HepG2 (cell line): ENCODE measurements around the gene CDC14B. TPM values are rescaled to one million over a fixed set of nuclear protein-coding genes. Genes with fewer than 3 reads are reported as not detected.

ENCODE experiments used
- ATAC-seq: fragments of 200-7000 bp; cut with Tn5 transposase; 3 replicates; pipeline ENCODE4 v1.9.1; 2020; ENCODE audit warnings: mild to moderate bottlenecking, moderate library complexity
- BruUV-seq: library from RNA; stranded (reverse); fragments of 400-500 nt; replicated peaks from 2 replicates; lab custom pipeline; 2021; lab: Mats Ljungman, UMichigan
- CTCF ChIA-PET: fragments of 300-600 bp; formaldehyde crosslinking; extraction: SDS; loops from one replicate; lab custom pipeline; 2021; ENCODE audit warnings: low total read pairs, inconsistent platforms, low intra/inter-chr PET ratio; lab: Yijun Ruan, JAX
- POLR2A ChIA-PET: fragments of 350-600 bp; sonication (Branson Sonifier 250); formaldehyde crosslinking; loops from one replicate; lab custom pipeline; 2020; ENCODE audit warnings: antibody characterized with exemption, inconsistent platforms; lab: Yijun Ruan, JAX
- DNase-seq: peaks from one replicate; pipeline ENCODE4 v3.0.0-alpha.2; 2015; ENCODE audit warnings: low spot score
- FAIRE-seq: peaks from 3 replicates; lab custom pipeline; 2011; peaks lifted over from hg19 to GRCh38; lab: Jason Lieb, UNC
- H2AFZ ChIP-seq: one replicate; pipeline ENCODE4 v1.6.1; 2011; ENCODE audit warnings: low read length, inconsistent platforms
- H3K27ac ChIP-seq: fragments of 300-600 bp; 3 replicates; pipeline ENCODE4 v1.8.0; 2011; ENCODE audit warnings: mixed run types, mild to moderate bottlenecking, mixed read lengths, low read length, inconsistent platforms; ENCODE audit not compliant: insufficient read depth; ENCODE audit errors: extremely low read length
- H3K27me3 ChIP-seq, 2 experiments: fragments of 200-600 bp in 1 of 2; 2 replicates in 1 of 2; 3 replicates in 1 of 2; pipeline versions ENCODE4 v1.6.0 to v1.8.0; 2011; ENCODE audit warnings: low read length in 2 of 2, mild to moderate bottlenecking in 2 of 2, moderate library complexity in 2 of 2, inconsistent platforms in 1 of 2; ENCODE audit not compliant: insufficient read depth in 2 of 2, control insufficient read depth in 1 of 2
- H3K36me3 ChIP-seq, 2 experiments: fragments of 200-600 bp in 1 of 2; replicated peaks in 1 of 2; 2 replicates in 1 of 2; 3 replicates in 1 of 2; pipeline versions ENCODE4 v1.5.1 to v1.8.0; 2011; ENCODE audit warnings: low read length in 2 of 2, inconsistent platforms in 1 of 2; ENCODE audit not compliant: insufficient read depth in 2 of 2, control insufficient read depth in 1 of 2
- H3K4me1 ChIP-seq: 2 replicates; pipeline ENCODE4 v1.5.1; 2012; ENCODE audit warnings: low read length, inconsistent platforms; ENCODE audit not compliant: insufficient read depth
- H3K4me2 ChIP-seq: 2 replicates; pipeline ENCODE4 v1.6.0; 2011; ENCODE audit warnings: low read depth, low read length, inconsistent platforms
- H3K4me3 ChIP-seq, 3 experiments: fragments of 200-600 bp in 1 of 3; sonication (generic), shearing (Covaris generic) in 1 of 3; replicated peaks in 1 of 3; 2 replicates each; pipeline ENCODE4 v1.5.1; 2011 to 2016; ENCODE audit warnings: low read length in 3 of 3, inconsistent platforms in 2 of 3, low read depth in 2 of 3, mild to moderate bottlenecking in 2 of 3, control low read depth in 1 of 3, mixed read lengths in 1 of 3; ENCODE audit not compliant: insufficient read depth in 1 of 3
- H3K79me2 ChIP-seq: one replicate; pipeline ENCODE4 v1.6.1; 2011; ENCODE audit warnings: low read length, inconsistent platforms; ENCODE audit not compliant: insufficient read depth
- H3K9ac ChIP-seq: 2 replicates; pipeline ENCODE4 v1.6.0; 2011; ENCODE audit warnings: mild to moderate bottlenecking, low read depth, low read length, inconsistent platforms; ENCODE audit not compliant: insufficient read depth
- H3K9me3 ChIP-seq: 2 replicates; pipeline ENCODE4 v1.5.1; 2012; ENCODE audit warnings: mild to moderate bottlenecking, low read length
- H4K20me1 ChIP-seq: 2 replicates; pipeline ENCODE4 v1.6.0; 2011; ENCODE audit warnings: inconsistent platforms, mild to moderate bottlenecking, low read length, moderate library complexity; ENCODE audit not compliant: insufficient read depth
- CAMTA2 ChIP-seq: sonication (generic); formaldehyde crosslinking; IDR thresholded peaks from 2 replicates; pipeline ENCODE4 v1.4.0; 2020; ENCODE audit warnings: mild to moderate bottlenecking, missing genetic modification reagents, borderline replicate concordance
- MAFF ChIP-seq: IDR thresholded peaks from 2 replicates; pipeline ENCODE4 v1.6.1; 2011; ENCODE audit warnings: low read depth, low read length, improper control_type of control experiment
- MAFK ChIP-seq, 2 experiments: IDR thresholded peaks in 1 of 2; conservative IDR thresholded peaks in 1 of 2; 2 replicates each; pipeline ENCODE4 v1.6.1; 2011; ENCODE audit warnings: improper control_type of control experiment in 2 of 2, low read length in 2 of 2
- RBM22 ChIP-seq: fragments of 200-400 bp; formaldehyde crosslinking; optimal IDR thresholded peaks from 2 replicates; pipeline ENCODE3; 2017; ENCODE audit warnings: mild to moderate bottlenecking, low read length, moderate library complexity
- SOX6 ChIP-seq, 2 experiments: fragments of 450-650 bp in 1 of 2; sonication (generic) in 1 of 2; formaldehyde crosslinking in 1 of 2; IDR thresholded peaks; 2 replicates each; pipeline versions ENCODE4 v1.4.0 to v1.6.1; 2017 to 2020; ENCODE audit warnings: antibody characterized with exemption in 1 of 2, mild to moderate bottlenecking in 1 of 2, missing genetic modification reagents in 1 of 2
- ZNF251 ChIP-seq: sonication (generic); formaldehyde crosslinking; IDR thresholded peaks from 2 replicates; pipeline ENCODE4 v1.9.0; 2021; ENCODE audit warnings: mild to moderate bottlenecking, missing genetic modification reagents
- ZNF598 ChIP-seq: sonication (generic); formaldehyde crosslinking; IDR thresholded peaks from 2 replicates; pipeline ENCODE4 v1.5.1; 2020; ENCODE audit warnings: mild to moderate bottlenecking, missing genetic modification reagents, borderline replicate concordance
- ZNF746 ChIP-seq: sonication (generic); formaldehyde crosslinking; IDR thresholded peaks from 2 replicates; pipeline ENCODE4 v1.8.0; 2022; ENCODE audit warnings: mild to moderate bottlenecking, missing genetic modification reagents
- WGBS: methylation state at CpG from one replicate; pipeline ENCODE4 v1.1.6; 2017; ENCODE audit warnings: low lambda C conversion rate; 5-methylcytosine and 5-hydroxymethylcytosine counted together
- in situ Hi-C: cut with HindIII; loops from 2 replicates; pipeline ENCODE4 v1.10.0; 2017; ENCODE audit warnings: low pct_unique_long_range_greater_than_20kb; ENCODE audit not compliant: extremely low pct_ligation_motif_present
- intact Hi-C: fragments of 100-400 bp; cut with micrococcal nuclease; formaldehyde crosslinking; loops from one replicate; pipeline ENCODE4 v1.10.0; 2022; ENCODE audit not compliant: unreplicated experiment
- polyA plus RNA-seq, 8 experiments: library from polyadenylated mRNA; depleted of rRNA in 3 of 8; stranded (reverse) in 7 of 8; unstranded in 1 of 8; fragments of >200 nt; fragmentation: Illumina TruSeq in 4 of 8; extraction: Trizol in 4 of 8; gene quantifications; 2 replicates each; pipeline versions ENCODE4 v1.2.1 to v1.2.3, GENCODE V29; 2011 to 2016; ENCODE audit warnings: low read depth in 4 of 8, missing spikeins in 1 of 8, mixed read lengths in 1 of 8; ENCODE audit not compliant: insufficient read depth in 1 of 8
- total RNA-seq, 5 experiments: library from RNA; depleted of rRNA; stranded (reverse); fragments of >200 nt; fragmentation: Illumina TruSeq; extraction: Trizol; gene quantifications; 2 replicates each; pipeline ENCODE4 v1.2.3, GENCODE V29; 2016; ENCODE audit warnings: low read depth in 1 of 5
- TF ChIP-seq, protein P1 (sequence below): sonication (generic); formaldehyde crosslinking; IDR thresholded peaks from 2 replicates; pipeline ENCODE4 v1.5.0; 2020; ENCODE audit warnings: missing genetic modification reagents
- TF ChIP-seq, protein P2 (sequence below): IDR thresholded peaks from 2 replicates; pipeline ENCODE4 v1.6.1; 2016
- TF ChIP-seq, protein P3 (sequence below): sonication (generic); formaldehyde crosslinking; conservative IDR thresholded peaks from 2 replicates; pipeline ENCODE4 v1.4.0; 2020; ENCODE audit warnings: mild to moderate bottlenecking, missing genetic modification reagents, moderate library complexity
- TF ChIP-seq, protein P4 (sequence below): sonication (generic); formaldehyde crosslinking; IDR thresholded peaks from 2 replicates; pipeline ENCODE4 v1.8.1; 2022; ENCODE audit warnings: mild to moderate bottlenecking, missing genetic modification reagents
- TF ChIP-seq, protein P5 (sequence below): sonication (generic); formaldehyde crosslinking; IDR thresholded peaks from 2 replicates; pipeline ENCODE4 v1.5.1; 2020; ENCODE audit warnings: missing genetic modification reagents, mild to moderate bottlenecking, borderline replicate concordance
- TF ChIP-seq, protein P6 (sequence below): sonication (generic); formaldehyde crosslinking; IDR thresholded peaks from 2 replicates; pipeline ENCODE4 v1.4.0; 2020; ENCODE audit warnings: mild to moderate bottlenecking, missing genetic modification reagents
- TF ChIP-seq, protein P7 (sequence below), 2 experiments: fragments of 450-650 bp in 1 of 2; sonication (generic) in 1 of 2; formaldehyde crosslinking; IDR thresholded peaks; 2 replicates each; pipeline versions ENCODE4 v1.5.0 to v1.8.0; 2020 to 2022; ENCODE audit warnings: mild to moderate bottlenecking in 1 of 2, missing genetic modification reagents in 1 of 2

The CDC14B gene
- total and polyA plus RNA-seq, 2 of the 13 experiments (the other 11 are each of a cell fraction or from before 2014, with no cell fraction given), result 25.8 to 33.3 TPM

DNA sequence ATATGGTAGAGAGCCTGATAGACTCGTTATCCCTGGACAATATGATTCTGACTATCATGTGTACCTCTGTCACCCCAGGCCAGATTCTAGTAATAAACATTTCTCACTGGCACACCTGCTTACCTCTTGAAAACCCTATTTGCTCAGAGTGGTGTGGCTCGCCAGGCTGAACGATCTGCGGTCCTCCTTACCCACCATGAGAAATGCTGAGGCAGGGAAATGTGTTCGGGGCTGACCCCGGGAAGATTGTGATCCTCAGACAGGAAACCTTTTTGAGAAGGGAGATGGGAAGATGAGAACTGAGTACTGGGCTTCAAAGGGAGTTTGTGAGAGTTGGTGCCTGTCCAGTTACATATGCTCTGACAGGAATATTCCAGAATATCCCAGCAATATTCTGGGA lies 46.1 kb upstream of the CDC14B start:
- H3K27ac ChIP-seq, result no peak overlapping the region
- intact Hi-C loops, result loop anchor here (1.0 to 2.0 kb wide), 2 partner anchors 223 to 338 kb away; no protein-coding TSS in a partner anchor
- no peaks in the 10 kb centered on the region for H3K9me3 ChIP-seq
- DNase-seq (no peak), FAIRE-seq (no peak), ATAC-seq (no peak)
- H2AFZ ChIP-seq, result no peak overlapping the region
- H3K4me2 ChIP-seq, result no peak overlapping the region
- POLR2A ChIA-PET, result no interaction called here
- H3K27me3 ChIP-seq, result no peaks in the 10 kb centered on the region
- H3K36me3 ChIP-seq, result no peaks in the 10 kb centered on the region
- no peaks in the 10 kb centered on the region for H4K20me1 ChIP-seq
- peaks cover 49% of the 10 kb centered on the region for H3K4me1 ChIP-seq
- H3K9ac ChIP-seq, result no peak overlapping the region
- CTCF ChIA-PET, result interaction anchor here (1.0 to 2.0 kb wide), 2 partner anchors 224 to 338 kb away, joined by 9 read pairs; no protein-coding TSS in a partner anchor
- BruUV-seq, result no TSS peak
- no peaks in the 10 kb centered on the region for H3K79me2 ChIP-seq
- no peak overlapping the region for H3K4me3 ChIP-seq
- WGBS, result 79% methylated on average over 6 of the region's 6 CpGs
- in situ Hi-C loops, result loop anchor here (25.0 kb wide), 1 partner anchor 328 kb away; no protein-coding TSS in a partner anchor
- no peak for TF ChIP-seq ZNF598 (CRISPR knock-in tag)
- TF ChIP-seq, protein P1, sequence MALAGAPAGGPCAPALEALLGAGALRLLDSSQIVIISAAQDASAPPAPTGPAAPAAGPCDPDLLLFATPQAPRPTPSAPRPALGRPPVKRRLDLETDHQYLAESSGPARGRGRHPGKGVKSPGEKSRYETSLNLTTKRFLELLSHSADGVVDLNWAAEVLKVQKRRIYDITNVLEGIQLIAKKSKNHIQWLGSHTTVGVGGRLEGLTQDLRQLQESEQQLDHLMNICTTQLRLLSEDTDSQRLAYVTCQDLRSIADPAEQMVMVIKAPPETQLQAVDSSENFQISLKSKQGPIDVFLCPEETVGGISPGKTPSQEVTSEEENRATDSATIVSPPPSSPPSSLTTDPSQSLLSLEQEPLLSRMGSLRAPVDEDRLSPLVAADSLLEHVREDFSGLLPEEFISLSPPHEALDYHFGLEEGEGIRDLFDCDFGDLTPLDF (CRISPR knock-in tag), result no peak
- TF ChIP-seq ZNF251 (CRISPR knock-in tag), result no peak
- TF ChIP-seq RBM22, result no peak
- TF ChIP-seq SOX6 (IDR thresholded peaks at IDR 0.05), result no peak
- no peak for TF ChIP-seq SOX6 (CRISPR knock-in tag; IDR thresholded peaks at IDR 0.05)
- peak; percentile 71 to 74 for TF ChIP-seq MAFK (conservative IDR thresholded peaks at IDR 0.05 in 1 of 2, IDR thresholded peaks at IDR 0.05 in 1 of 2; ENCODE audit: low read length in 2 of 2)
- TF ChIP-seq, protein P2, sequence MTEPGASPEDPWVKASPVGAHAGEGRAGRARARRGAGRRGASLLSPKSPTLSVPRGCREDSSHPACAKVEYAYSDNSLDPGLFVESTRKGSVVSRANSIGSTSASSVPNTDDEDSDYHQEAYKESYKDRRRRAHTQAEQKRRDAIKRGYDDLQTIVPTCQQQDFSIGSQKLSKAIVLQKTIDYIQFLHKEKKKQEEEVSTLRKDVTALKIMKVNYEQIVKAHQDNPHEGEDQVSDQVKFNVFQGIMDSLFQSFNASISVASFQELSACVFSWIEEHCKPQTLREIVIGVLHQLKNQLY (CRISPR knock-in tag), result no peak
- peak; percentile 52; the same call in 1 of the 2 replicates for TF ChIP-seq MAFF
- TF ChIP-seq, protein P3, sequence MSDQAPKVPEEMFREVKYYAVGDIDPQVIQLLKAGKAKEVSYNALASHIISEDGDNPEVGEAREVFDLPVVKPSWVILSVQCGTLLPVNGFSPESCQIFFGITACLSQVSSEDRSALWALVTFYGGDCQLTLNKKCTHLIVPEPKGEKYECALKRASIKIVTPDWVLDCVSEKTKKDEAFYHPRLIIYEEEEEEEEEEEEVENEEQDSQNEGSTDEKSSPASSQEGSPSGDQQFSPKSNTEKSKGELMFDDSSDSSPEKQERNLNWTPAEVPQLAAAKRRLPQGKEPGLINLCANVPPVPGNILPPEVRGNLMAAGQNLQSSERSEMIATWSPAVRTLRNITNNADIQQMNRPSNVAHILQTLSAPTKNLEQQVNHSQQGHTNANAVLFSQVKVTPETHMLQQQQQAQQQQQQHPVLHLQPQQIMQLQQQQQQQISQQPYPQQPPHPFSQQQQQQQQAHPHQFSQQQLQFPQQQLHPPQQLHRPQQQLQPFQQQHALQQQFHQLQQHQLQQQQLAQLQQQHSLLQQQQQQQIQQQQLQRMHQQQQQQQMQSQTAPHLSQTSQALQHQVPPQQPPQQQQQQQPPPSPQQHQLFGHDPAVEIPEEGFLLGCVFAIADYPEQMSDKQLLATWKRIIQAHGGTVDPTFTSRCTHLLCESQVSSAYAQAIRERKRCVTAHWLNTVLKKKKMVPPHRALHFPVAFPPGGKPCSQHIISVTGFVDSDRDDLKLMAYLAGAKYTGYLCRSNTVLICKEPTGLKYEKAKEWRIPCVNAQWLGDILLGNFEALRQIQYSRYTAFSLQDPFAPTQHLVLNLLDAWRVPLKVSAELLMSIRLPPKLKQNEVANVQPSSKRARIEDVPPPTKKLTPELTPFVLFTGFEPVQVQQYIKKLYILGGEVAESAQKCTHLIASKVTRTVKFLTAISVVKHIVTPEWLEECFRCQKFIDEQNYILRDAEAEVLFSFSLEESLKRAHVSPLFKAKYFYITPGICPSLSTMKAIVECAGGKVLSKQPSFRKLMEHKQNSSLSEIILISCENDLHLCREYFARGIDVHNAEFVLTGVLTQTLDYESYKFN (CRISPR knock-in tag), result no peak
- TF ChIP-seq, protein P4, sequence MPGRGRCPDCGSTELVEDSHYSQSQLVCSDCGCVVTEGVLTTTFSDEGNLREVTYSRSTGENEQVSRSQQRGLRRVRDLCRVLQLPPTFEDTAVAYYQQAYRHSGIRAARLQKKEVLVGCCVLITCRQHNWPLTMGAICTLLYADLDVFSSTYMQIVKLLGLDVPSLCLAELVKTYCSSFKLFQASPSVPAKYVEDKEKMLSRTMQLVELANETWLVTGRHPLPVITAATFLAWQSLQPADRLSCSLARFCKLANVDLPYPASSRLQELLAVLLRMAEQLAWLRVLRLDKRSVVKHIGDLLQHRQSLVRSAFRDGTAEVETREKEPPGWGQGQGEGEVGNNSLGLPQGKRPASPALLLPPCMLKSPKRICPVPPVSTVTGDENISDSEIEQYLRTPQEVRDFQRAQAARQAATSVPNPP, result no peak
- TF ChIP-seq ZNF746, result no peak
- TF ChIP-seq, protein P5, sequence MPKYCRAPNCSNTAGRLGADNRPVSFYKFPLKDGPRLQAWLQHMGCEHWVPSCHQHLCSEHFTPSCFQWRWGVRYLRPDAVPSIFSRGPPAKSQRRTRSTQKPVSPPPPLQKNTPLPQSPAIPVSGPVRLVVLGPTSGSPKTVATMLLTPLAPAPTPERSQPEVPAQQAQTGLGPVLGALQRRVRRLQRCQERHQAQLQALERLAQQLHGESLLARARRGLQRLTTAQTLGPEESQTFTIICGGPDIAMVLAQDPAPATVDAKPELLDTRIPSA (CRISPR knock-in tag), result no peak
- TF ChIP-seq CAMTA2 (CRISPR knock-in tag), result no peak
- TF ChIP-seq, protein P6, sequence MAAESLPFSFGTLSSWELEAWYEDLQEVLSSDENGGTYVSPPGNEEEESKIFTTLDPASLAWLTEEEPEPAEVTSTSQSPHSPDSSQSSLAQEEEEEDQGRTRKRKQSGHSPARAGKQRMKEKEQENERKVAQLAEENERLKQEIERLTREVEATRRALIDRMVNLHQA (CRISPR knock-in tag), result no peak
- TF ChIP-seq, protein P7, sequence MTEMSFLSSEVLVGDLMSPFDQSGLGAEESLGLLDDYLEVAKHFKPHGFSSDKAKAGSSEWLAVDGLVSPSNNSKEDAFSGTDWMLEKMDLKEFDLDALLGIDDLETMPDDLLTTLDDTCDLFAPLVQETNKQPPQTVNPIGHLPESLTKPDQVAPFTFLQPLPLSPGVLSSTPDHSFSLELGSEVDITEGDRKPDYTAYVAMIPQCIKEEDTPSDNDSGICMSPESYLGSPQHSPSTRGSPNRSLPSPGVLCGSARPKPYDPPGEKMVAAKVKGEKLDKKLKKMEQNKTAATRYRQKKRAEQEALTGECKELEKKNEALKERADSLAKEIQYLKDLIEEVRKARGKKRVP (CRISPR knock-in tag; IDR thresholded peaks at IDR 0.05), result no peak
